Muscle of back (tissue), 11 donors: ENCODE results near the gene NPTX1. TPM values are rescaled to one million over a fixed set of nuclear protein-coding genes. Genes with fewer than 3 reads are reported as not detected.

ENCODE experiments used
- DNase-seq, 3 donors: peaks; one replicate each; pipeline versions ENCODE4 v3.0.0 to v3.0.0-alpha.2; 2013
- polyA plus RNA-seq, 10 donors: library from polyadenylated mRNA; unstranded; fragments of 120-200 nt; gene quantifications; one replicate each; pipeline ENCODE4 v1.2.1, GENCODE V29; 2013; ENCODE audit not compliant: insufficient read length in 10 of 10

Gene NPTX1
- polyA plus RNA-seq, 10 donors, result 0.12 to 0.58 (median 0.20) TPM

- no peak for DNase-seq
Observed at GRCh38 chr17:80445726-80446110, 30.7 kb downstream of the NPTX1 start.

- no peak for DNase-seq
Observed at GRCh38 chr17:80445007-80445725, 31.2 kb downstream of the NPTX1 start.

GRCh38 chr17:80444644-80444979 is 31.8 kb downstream of the NPTX1 start:
- DNase-seq, result no peak

GRCh38 chr17:80443916-80444643 is 32.3 kb downstream of the NPTX1 start:
- DNase-seq, result no peak

GRCh38 chr17:80443498-80443897 is 32.9 kb downstream of the NPTX1 start:
- no peak for DNase-seq

GRCh38 chr17:80442764-80443163 is 33.6 kb downstream of the NPTX1 start:
- no peak for DNase-seq

- DNase-seq, result no peak
Observed at GRCh38 chr17:80442323-80442659, 34.1 kb downstream of the NPTX1 start.

- no peak for DNase-seq
Observed at GRCh38 chr17:80441598-80442322, 34.6 kb downstream of the NPTX1 start.

- DNase-seq, result peak; percentile 44 to 82 (median 73)
Observed at GRCh38 chr17:80441133-80441578, 35.3 kb downstream of the NPTX1 start.

GRCh38 chr17:80439499-80439898 is 36.9 kb downstream of the NPTX1 start:
- no peak for DNase-seq

- DNase-seq, result no peak
Observed at GRCh38 chr17:80438806-80439205, 37.6 kb downstream of the NPTX1 start.

GRCh38 chr17:80437532-80437931 is 38.9 kb downstream of the NPTX1 start:
- no peak for DNase-seq

GRCh38 chr17:80433916-80434666 is 42.3 kb downstream of the NPTX1 start:
- DNase-seq, result no peak

GRCh38 chr17:80432961-80433550 is 43.4 kb downstream of the NPTX1 start:
- no peak for DNase-seq

- no peak for DNase-seq
Observed at GRCh38 chr17:80432350-80432955, 44.0 kb downstream of the NPTX1 start.

GRCh38 chr17:80431246-80432195 is 44.9 kb downstream of the NPTX1 start:
- DNase-seq, result no peak

GRCh38 chr17:80430446-80431245 is 45.8 kb downstream of the NPTX1 start:
- DNase-seq, result no peak

- DNase-seq, result no peak
Observed at GRCh38 chr17:80429356-80430275, 46.8 kb downstream of the NPTX1 start.
